Muscle layer of duodenum (tissue), 2 donors: ENCODE measurements around the gene BLVRB.
"Not testable (repeated sequence)": the region's sequence is repeated elsewhere in the genome, so short reads cannot be mapped to it uniquely, and the experiment has no call there.

Experiments used
- H3K27ac ChIP-seq: one replicate; pipeline ENCODE4 v1.7.0; 2013; ENCODE audit warnings: mild to moderate bottlenecking, low read length
- H3K27me3 ChIP-seq: one replicate; pipeline ENCODE4 v1.7.0; 2013; ENCODE audit warnings: low read depth, mild to moderate bottlenecking, control low read depth, low read length
- H3K36me3 ChIP-seq, 2 donors: one replicate each; pipeline ENCODE4 v1.7.0; 2013; ENCODE audit warnings: low read length in 2 of 2, control low read depth in 1 of 2, mild to moderate bottlenecking in 1 of 2; ENCODE audit not compliant: insufficient read depth in 2 of 2, control insufficient read depth in 1 of 2
- H3K4me1 ChIP-seq, 2 donors: one replicate each; pipeline ENCODE4 v1.7.0; 2013; ENCODE audit warnings: low read length in 2 of 2, mild to moderate bottlenecking in 2 of 2, control low read depth in 1 of 2, moderate library complexity in 1 of 2; ENCODE audit not compliant: insufficient read depth in 2 of 2, control insufficient read depth in 1 of 2
- H3K4me3 ChIP-seq, 2 donors: one replicate each; pipeline ENCODE4 v1.7.0; 2013; ENCODE audit warnings: low read length in 2 of 2, low read depth in 1 of 2, mild to moderate bottlenecking in 1 of 2
- H3K9me3 ChIP-seq, 2 donors: one replicate each; pipeline ENCODE4 v1.7.0; 2013; ENCODE audit warnings: low read length in 2 of 2, control low read depth in 1 of 2, mild to moderate bottlenecking in 1 of 2; ENCODE audit not compliant: control insufficient read depth in 1 of 2
- donor health status: healthy.

BLVRB gene

DNA sequence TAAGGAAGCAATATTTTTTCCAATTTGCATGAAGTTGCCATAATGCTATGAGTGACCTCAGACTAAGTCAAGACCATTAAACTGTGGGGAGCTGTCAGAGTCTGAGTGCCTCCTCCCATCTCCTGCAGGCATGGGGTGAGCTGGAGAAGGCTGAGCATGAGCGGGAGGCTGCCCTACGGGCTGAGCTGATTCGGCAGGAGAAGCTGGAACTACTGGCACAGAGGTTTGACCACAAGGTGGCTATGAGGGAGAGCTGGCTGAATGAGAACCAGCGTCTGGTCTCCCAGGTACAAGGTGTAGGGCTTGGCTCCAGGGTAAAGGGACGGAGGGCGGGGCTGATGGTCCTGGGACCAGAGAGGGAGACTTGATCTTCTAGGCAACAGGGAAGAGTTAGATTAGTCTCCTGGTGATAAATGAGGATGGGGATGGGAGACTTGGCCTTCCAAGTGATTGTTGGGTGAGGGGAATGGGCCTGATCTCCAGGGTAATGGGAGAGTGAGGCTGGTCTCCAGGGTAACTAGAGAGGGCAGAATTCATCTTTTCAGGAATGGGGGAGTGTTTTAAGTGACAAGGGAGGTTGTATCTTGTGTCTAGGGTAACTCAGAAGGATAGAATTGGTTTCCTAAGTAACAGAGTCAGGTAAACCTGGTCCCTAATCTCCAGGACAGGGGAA lies 37.2 kb upstream of the BLVRB start:
- Histone ChIP-seq H3K27me3 (no peaks in the 10 kb centered on the region), H3K36me3 (peaks cover 0 to 2% of the 10 kb centered on the region in 2 donors), H3K4me3 (no peak overlapping the region), H3K4me1 (no peaks in the 10 kb centered on the region), H3K27ac (no peak overlapping the region), H3K9me3 (no peaks in the 10 kb centered on the region)

- H3K4me3 ChIP-seq = no peak overlapping the region
- no peaks in the 10 kb centered on the region for H3K27me3 ChIP-seq
- no peak overlapping the region for H3K27ac ChIP-seq
- H3K36me3 ChIP-seq = peaks cover 0 to 9% of the 10 kb centered on the region in 2 donors
- H3K9me3 ChIP-seq = no peaks in the 10 kb centered on the region
- H3K4me1 ChIP-seq = no peaks in the 10 kb centered on the region
Measured at GRCh38 chr19:40502081-40502480, 36.5 kb upstream of the BLVRB start.

DNA sequence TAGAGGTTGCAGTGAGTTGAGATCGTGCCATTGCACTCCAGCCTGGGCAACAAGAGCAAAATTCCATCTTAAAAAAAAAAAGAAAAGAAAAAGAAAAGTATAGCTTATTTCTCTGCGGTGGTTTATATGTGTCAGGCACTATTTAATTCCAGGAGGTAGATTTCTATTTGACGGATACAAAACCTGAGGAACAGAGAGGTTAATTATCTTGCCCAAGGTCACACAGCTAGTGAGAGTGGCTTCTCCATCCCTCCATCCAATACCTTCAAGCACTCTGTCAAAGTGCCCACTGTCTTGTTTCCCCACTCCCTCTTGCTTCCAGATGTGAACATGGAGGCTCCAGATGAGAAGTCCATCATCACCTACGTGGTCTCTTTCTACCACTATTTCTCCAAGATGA lies 36.1 kb upstream of the BLVRB start:
- no peaks in the 10 kb centered on the region for H3K4me1 ChIP-seq
- H3K27ac ChIP-seq = no peak overlapping the region

DNA sequence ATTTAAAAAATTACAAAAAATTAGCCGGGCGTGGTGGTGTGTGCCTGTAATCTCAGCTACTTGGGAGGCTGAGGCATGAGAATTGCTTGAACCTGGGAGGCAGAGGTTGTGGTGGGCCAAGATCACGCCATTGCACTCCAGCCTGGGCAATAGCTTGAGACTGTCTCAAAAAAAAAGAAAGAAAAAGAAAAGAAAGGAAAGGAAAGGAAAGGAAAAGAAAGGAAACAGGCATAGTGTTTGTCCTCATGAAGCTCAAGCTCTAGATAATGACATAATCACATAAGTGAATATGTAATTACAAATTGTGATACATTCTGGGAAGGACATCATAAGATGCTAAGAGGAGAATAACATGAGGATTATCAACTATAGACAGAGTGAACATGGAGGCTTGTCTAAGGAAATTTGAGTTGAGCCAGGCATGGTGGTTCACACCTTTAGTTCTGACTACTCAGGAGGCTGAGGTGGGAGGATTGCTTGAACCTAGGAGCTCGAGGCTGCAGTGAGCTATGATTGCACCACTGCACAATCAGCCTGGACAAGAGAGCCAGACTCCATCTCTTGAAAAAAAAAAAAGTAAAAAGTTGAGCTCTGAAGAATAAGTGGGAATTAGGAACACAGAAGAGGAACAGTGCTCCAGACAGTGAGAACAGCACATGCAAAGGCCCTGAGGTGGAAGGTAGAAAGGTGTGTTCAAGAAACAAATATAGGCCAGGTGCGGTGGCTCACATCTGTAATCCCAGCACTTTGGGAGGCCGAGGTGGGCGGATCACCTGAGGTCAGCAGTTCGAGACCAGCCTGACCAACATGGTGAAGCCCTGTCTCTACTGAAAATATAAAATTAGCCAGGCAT lies 35.4 kb upstream of the BLVRB start:
- not testable (repeated sequence) for H3K27me3 ChIP-seq, H3K9me3 ChIP-seq, H3K4me3 ChIP-seq, H3K27ac ChIP-seq, H3K4me1 ChIP-seq
- H3K36me3 ChIP-seq = peaks cover 0 to 10% of the 10 kb centered on the region in 2 donors

More for the DNA sequence above, 36.1 kb upstream of the BLVRB start:
- Histone ChIP-seq H3K27me3 (no peaks in the 10 kb centered on the region), H3K4me3 (no peak overlapping the region), H3K36me3 (peaks cover 0 to 10% of the 10 kb centered on the region in 2 donors), H3K9me3 (no peaks in the 10 kb centered on the region)

GRCh38 chr19:40499320-40499719 lies 33.8 kb upstream of the BLVRB start:
- Histone ChIP-seq H3K4me3 (no peak overlapping the region), H3K27me3 (no peaks in the 10 kb centered on the region), H3K9me3 (no peaks in the 10 kb centered on the region), H3K36me3 (peaks cover 0 to 15% of the 10 kb centered on the region in 2 donors), H3K4me1 (no peaks in the 10 kb centered on the region), H3K27ac (no peak overlapping the region)

GRCh38 chr19:40497214-40497613 lies 31.7 kb upstream of the BLVRB start:
- Histone ChIP-seq H3K36me3 (peaks cover 0 to 18% of the 10 kb centered on the region in 2 donors), H3K27me3 (no peaks in the 10 kb centered on the region), H3K4me3 (no peak overlapping the region), H3K4me1 (no peaks in the 10 kb centered on the region), H3K9me3 (no peaks in the 10 kb centered on the region), H3K27ac (no peak overlapping the region)

DNA sequence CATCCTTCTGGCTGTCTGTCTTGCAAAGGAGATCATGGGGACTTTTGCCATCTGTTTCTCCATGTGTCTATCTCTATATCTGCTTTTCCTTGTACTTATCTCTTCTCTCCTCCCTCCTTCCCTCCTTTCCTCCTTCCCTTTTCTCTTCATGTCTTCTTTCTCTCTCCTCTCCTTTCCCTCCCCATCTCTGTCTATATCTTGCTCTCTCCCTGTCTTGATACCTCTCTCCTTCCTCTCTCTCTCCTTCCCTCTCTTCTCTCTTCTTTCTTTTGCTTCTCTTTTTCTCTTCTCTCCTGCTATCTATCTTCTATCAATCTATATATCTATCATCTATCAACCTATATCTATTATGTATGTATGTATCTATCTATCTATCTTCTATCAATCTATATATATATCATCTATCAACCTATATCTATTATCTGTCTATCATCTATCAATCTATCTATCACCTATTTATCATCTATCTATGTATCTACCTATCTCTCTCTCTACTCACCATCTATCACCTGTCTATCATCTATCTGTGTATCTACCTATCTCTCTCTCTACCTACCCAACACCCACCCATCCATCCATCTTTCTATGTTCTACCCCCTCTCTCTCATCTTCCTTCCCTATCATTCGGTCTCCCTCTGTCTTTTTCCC lies 28.8 kb upstream of the BLVRB start:
- H3K4me1 ChIP-seq = no peaks in the 10 kb centered on the region
- no peaks in the 10 kb centered on the region for H3K9me3 ChIP-seq
- H3K4me3 ChIP-seq = no peak overlapping the region
- no peak overlapping the region for H3K27ac ChIP-seq
- H3K36me3 ChIP-seq = peaks cover 0 to 18% of the 10 kb centered on the region in 2 donors
- no peaks in the 10 kb centered on the region for H3K27me3 ChIP-seq

DNA sequence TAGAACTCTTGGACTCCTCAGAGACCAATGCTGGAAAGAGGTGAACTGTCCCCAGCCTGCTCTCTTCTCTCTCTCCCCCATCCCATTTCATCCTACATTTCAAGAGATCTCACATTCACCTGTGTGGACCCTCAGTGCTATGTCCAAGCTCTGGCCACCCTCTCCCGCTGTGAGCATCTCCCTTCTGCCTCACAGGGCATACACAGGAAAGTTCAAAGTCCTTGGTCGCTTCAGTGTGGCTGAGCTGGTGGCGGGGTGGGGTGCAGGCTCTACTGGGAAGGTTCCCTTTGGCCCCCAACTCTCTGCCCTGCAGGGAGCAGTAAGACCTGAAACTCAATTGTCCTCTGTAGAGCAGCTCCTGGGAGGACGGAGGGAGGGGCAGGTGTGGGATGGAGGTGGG lies 28.2 kb upstream of the BLVRB start:
- peaks cover 0 to 18% of the 10 kb centered on the region in 2 donors for H3K36me3 ChIP-seq
- H3K27ac ChIP-seq = no peak overlapping the region
- H3K9me3 ChIP-seq = no peaks in the 10 kb centered on the region
- H3K4me1 ChIP-seq = no peaks in the 10 kb centered on the region
- no peaks in the 10 kb centered on the region for H3K27me3 ChIP-seq
- no peak overlapping the region for H3K4me3 ChIP-seq

- Histone ChIP-seq H3K4me3 (no peak overlapping the region), H3K27ac (no peak overlapping the region), H3K27me3 (no peaks in the 10 kb centered on the region), H3K36me3 (peaks cover 0 to 11% of the 10 kb centered on the region in 2 donors), H3K9me3 (no peaks in the 10 kb centered on the region), H3K4me1 (peaks cover 0 to 4% of the 10 kb centered on the region in 2 donors)
Measured at GRCh38 chr19:40492274-40492673, 26.7 kb upstream of the BLVRB start.

GRCh38 chr19:40489882-40490230 lies 24.3 kb upstream of the BLVRB start:
- Histone ChIP-seq H3K27me3 (no peaks in the 10 kb centered on the region), H3K9me3 (no peaks in the 10 kb centered on the region), H3K4me3 (no peak overlapping the region), H3K36me3 (peaks cover 0 to 5% of the 10 kb centered on the region in 2 donors), H3K4me1 (peaks cover 0 to 4% of the 10 kb centered on the region in 2 donors), H3K27ac (no peak overlapping the region)

DNA sequence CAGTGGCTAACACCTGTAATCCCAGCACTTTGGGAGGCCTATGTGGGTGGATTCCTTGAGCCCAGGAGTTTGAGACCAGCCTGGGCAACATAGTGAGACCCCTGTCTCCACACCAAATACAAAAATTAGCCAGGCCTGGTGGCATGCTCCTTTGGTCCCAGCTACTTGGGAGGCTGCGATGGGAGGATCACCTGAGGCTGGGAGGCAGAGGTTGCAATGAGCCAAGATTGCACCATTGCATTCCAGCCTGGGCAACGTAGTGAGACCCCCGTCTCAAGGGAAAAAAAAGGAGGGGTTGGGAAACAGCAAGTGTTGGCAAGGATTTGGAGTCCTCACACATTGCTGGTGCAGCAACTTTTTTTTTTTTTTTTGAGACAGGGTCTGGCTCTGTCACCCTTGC lies 20.5 kb upstream of the BLVRB start:
- Histone ChIP-seq H3K27ac (no peak overlapping the region), H3K4me1 (peaks cover 0 to 4% of the 10 kb centered on the region in 2 donors), H3K4me3 (no peak overlapping the region), H3K36me3 (no peaks in the 10 kb centered on the region), H3K9me3 (no peaks in the 10 kb centered on the region), H3K27me3 (no peaks in the 10 kb centered on the region)
